HL-60 (cell line): Measurements from ENCODE around the gene IRAK3.

Source experiments
- DNase-seq, 2 experiments: peaks; one replicate each; pipeline ENCODE4 v3.0.0-alpha.2; 2010 to 2020; ENCODE audit warnings: low read depth in 1 of 2, low spot score in 1 of 2
- H3K27ac ChIP-seq: fragments of 250-450 bp; sonication (Bioruptor Pico); replicated peaks from 2 replicates; pipeline ENCODE4 v1.5.1; 2020; ENCODE audit warnings: mild to moderate bottlenecking, moderate library complexity
- H3K27me3 ChIP-seq: fragments of 250-450 bp; sonication (Bioruptor Pico); 2 replicates; pipeline ENCODE4 v1.5.1; 2021; ENCODE audit warnings: mild to moderate bottlenecking, moderate library complexity; ENCODE audit not compliant: insufficient read depth, poor library complexity, severe bottlenecking
- H3K4me3 ChIP-seq: replicated peaks from 2 replicates; pipeline ENCODE4 v1.5.1; 2011; ENCODE audit warnings: mild to moderate bottlenecking, control low read depth, low read length; ENCODE audit not compliant: insufficient read depth
- CTCF ChIP-seq: IDR thresholded peaks from one replicate; pipeline ENCODE4 v1.5.1; 2011; ENCODE audit warnings: low read length, control low read depth, inconsistent platforms; ENCODE audit not compliant: insufficient read depth
- GABPA ChIP-seq: IDR thresholded peaks from 2 replicates; pipeline ENCODE4 v1.6.1; 2012; ENCODE audit warnings: low read depth
- POLR2AphosphoS5 ChIP-seq: IDR thresholded peaks from 2 replicates; pipeline ENCODE4 v1.6.1; 2012; ENCODE audit warnings: low read depth
- SPI1 ChIP-seq: IDR thresholded peaks from 2 replicates; pipeline ENCODE4 v1.6.1; 2012; ENCODE audit warnings: low read depth, mild to moderate bottlenecking, borderline replicate concordance
- TF ChIP-seq, protein P1 (sequence below): IDR thresholded peaks from 2 replicates; pipeline ENCODE4 v1.6.1; 2012; ENCODE audit warnings: low read depth; ENCODE audit not compliant: insufficient replicate concordance

The IRAK3 gene

GRCh38 chr12:66296176-66296683 is 107.2 kb downstream of the IRAK3 start:
- H3K4me3 ChIP-seq = no peak overlapping the region
- TF ChIP-seq, protein P1, sequence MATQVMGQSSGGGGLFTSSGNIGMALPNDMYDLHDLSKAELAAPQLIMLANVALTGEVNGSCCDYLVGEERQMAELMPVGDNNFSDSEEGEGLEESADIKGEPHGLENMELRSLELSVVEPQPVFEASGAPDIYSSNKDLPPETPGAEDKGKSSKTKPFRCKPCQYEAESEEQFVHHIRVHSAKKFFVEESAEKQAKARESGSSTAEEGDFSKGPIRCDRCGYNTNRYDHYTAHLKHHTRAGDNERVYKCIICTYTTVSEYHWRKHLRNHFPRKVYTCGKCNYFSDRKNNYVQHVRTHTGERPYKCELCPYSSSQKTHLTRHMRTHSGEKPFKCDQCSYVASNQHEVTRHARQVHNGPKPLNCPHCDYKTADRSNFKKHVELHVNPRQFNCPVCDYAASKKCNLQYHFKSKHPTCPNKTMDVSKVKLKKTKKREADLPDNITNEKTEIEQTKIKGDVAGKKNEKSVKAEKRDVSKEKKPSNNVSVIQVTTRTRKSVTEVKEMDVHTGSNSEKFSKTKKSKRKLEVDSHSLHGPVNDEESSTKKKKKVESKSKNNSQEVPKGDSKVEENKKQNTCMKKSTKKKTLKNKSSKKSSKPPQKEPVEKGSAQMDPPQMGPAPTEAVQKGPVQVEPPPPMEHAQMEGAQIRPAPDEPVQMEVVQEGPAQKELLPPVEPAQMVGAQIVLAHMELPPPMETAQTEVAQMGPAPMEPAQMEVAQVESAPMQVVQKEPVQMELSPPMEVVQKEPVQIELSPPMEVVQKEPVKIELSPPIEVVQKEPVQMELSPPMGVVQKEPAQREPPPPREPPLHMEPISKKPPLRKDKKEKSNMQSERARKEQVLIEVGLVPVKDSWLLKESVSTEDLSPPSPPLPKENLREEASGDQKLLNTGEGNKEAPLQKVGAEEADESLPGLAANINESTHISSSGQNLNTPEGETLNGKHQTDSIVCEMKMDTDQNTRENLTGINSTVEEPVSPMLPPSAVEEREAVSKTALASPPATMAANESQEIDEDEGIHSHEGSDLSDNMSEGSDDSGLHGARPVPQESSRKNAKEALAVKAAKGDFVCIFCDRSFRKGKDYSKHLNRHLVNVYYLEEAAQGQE = no peak
- no peak for TF ChIP-seq CTCF
- no peak overlapping the region for H3K27ac ChIP-seq
- DNase-seq = no peak
- H3K27me3 ChIP-seq = no peaks in the 10 kb centered on the region

- H3K27ac ChIP-seq = no peak overlapping the region
- H3K4me3 ChIP-seq = no peak overlapping the region
- TF ChIP-seq, protein P1 = no peak
- no peak for TF ChIP-seq CTCF
- no peak for TF ChIP-seq POLR2AphosphoS5
- no peak for TF ChIP-seq GABPA
- TF ChIP-seq SPI1 = no peak
- DNase-seq = no peak
- H3K27me3 ChIP-seq = no peaks in the 10 kb centered on the region
Measured at GRCh38 chr12:66297080-66297479, 108.1 kb downstream of the IRAK3 start.

DNA sequence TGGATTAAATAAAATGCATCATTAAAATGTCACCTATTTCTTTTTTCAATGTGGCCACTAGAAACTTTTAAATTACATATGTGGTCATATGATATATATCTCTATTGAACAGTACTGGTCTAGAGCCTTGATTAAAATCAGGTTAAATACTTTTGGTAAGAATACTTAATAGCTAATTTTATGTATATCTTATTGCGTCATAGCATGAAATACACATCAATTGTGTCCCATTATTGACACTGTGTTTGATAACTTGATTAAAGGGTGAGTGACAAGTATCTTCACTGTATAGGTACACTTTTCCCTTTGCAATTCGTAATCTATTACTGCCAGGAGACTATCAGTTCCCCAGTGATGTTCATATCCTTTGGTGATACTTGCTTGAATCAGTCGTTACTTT is 108.9 kb downstream of the IRAK3 start:
- no peak overlapping the region for H3K27ac ChIP-seq
- no peak for DNase-seq
- H3K27me3 ChIP-seq = no peaks in the 10 kb centered on the region
- H3K4me3 ChIP-seq = no peak overlapping the region
- TF ChIP-seq CTCF (no peak), GABPA (no peak), SPI1 (no peak), POLR2AphosphoS5 (no peak)
- TF ChIP-seq, protein P1 = no peak
